Inflammatory macrophage (primary cell): ENCODE data around the gene ALDH3A1.
A peak's percentile ranks its signal among the peaks of the same experiment; 100 is the strongest.
"Not testable (repeated sequence)": the region's sequence is repeated elsewhere in the genome, so short reads cannot be mapped to it uniquely, and the experiment has no call there.

Experiments used
- DNase-seq, 2 donors: peaks; one replicate each; pipeline ENCODE4 v3.0.0-alpha.2; 2020 to 2022
- total RNA-seq, 18 experiments: gene quantifications; one replicate each; lab custom pipeline; 2026; ENCODE audit warnings: mixed read lengths in 6 of 18, inconsistent platforms in 2 of 18; lab: John Stamatoyannopoulos, UW

The ALDH3A1 gene
- 0 to 1.6 (median 0.14) reads per million in 18 experiments for total RNA-seq

GRCh38 chr17:19747829-19748806 is at the start of gene ALDH3A1:
Gene ALDH3A1, minus strand, starts transcription at chr17:19748298. Its CDS starts 3,169 bp downstream, at chr17:19745129.
- no peak for DNase-seq

GRCh38 chr17:19796457-19796856 is 48.4 kb upstream of the ALDH3A1 start:
- DNase-seq: no peak

GRCh38 chr17:19791918-19792550 is 43.9 kb upstream of the ALDH3A1 start:
- no peak for DNase-seq

- DNase-seq: peak; percentile 10 to 62
Observed at GRCh38 chr17:19787733-19788357, 39.7 kb upstream of the ALDH3A1 start.

- no peak for DNase-seq
Observed at GRCh38 chr17:19785854-19786253, 37.8 kb upstream of the ALDH3A1 start.

- DNase-seq: no peak
Observed at GRCh38 chr17:19781488-19782458, 33.7 kb upstream of the ALDH3A1 start.

GRCh38 chr17:19780846-19781245 is 32.7 kb upstream of the ALDH3A1 start:
- no peak for DNase-seq

GRCh38 chr17:19773534-19773933 is 25.4 kb upstream of the ALDH3A1 start:
- DNase-seq: no peak

- DNase-seq: no peak
Observed at GRCh38 chr17:19771971-19772630, 24.0 kb upstream of the ALDH3A1 start.

GRCh38 chr17:19770985-19771735 is 23.1 kb upstream of the ALDH3A1 start:
- no peak for DNase-seq

GRCh38 chr17:19769946-19770652 is 22.0 kb upstream of the ALDH3A1 start:
- no peak for DNase-seq

GRCh38 chr17:19768046-19768782 is 20.1 kb upstream of the ALDH3A1 start:
- DNase-seq: peak in 1 of 2 donors; percentile 23

- peak; percentile 72 to 75 for DNase-seq
Observed at GRCh38 chr17:19766421-19767270, 18.5 kb upstream of the ALDH3A1 start.

GRCh38 chr17:19766016-19766415 is 17.9 kb upstream of the ALDH3A1 start:
- no peak for DNase-seq

- not testable (repeated sequence) for DNase-seq
Observed at GRCh38 chr17:19763991-19764390, 15.9 kb upstream of the ALDH3A1 start.

- no peak for DNase-seq
Observed at GRCh38 chr17:19763416-19763815, 15.3 kb upstream of the ALDH3A1 start.

- peak; percentile 52 to 80 for DNase-seq
Observed at GRCh38 chr17:19762515-19762961, 14.4 kb upstream of the ALDH3A1 start.

- DNase-seq: peak; percentile 77 to 89
Observed at GRCh38 chr17:19760746-19761145, 12.6 kb upstream of the ALDH3A1 start.
